BJ (cell line): ENCODE results near the gene SNX22. TPM values are rescaled to one million over a fixed set of nuclear protein-coding genes. Genes with fewer than 3 reads are reported as not detected.

Source experiments
- CTCF ChIA-PET: fragments of 350-600 bp; formaldehyde crosslinking; extraction: SDS; loops from one replicate; lab custom pipeline; 2021; ENCODE audit warnings: antibody characterized with exemption, inconsistent platforms; lab: Yijun Ruan, JAX
- POLR2A ChIA-PET: fragments of 300-600 bp; sonication (Branson Sonifier 250); formaldehyde crosslinking; extraction: SDS; loops from one replicate; lab custom pipeline; 2021; ENCODE audit warnings: antibody characterized with exemption; lab: Charles Lee
- DNase-seq: peaks from one replicate; pipeline ENCODE4 v3.0.0-alpha.2; 2011; ENCODE audit warnings: low read depth
- H3K27me3 ChIP-seq: 2 replicates; pipeline ENCODE4 v1.6.0; 2011; ENCODE audit warnings: low read length; ENCODE audit not compliant: control insufficient read depth, insufficient read depth
- H3K36me3 ChIP-seq: 2 replicates; pipeline ENCODE4 v1.5.1; 2011; ENCODE audit warnings: low read length; ENCODE audit not compliant: control insufficient read depth, insufficient read depth
- H3K4me3 ChIP-seq: 2 replicates; pipeline ENCODE4 v1.5.1; 2011; ENCODE audit warnings: low read depth, mild to moderate bottlenecking, control low read depth, low read length
- CTCF ChIP-seq: IDR thresholded peaks from 2 replicates; pipeline ENCODE4 v1.5.1; 2011; ENCODE audit warnings: low read depth, mild to moderate bottlenecking, control low read depth, inconsistent platforms, low read length, moderate library complexity; ENCODE audit not compliant: insufficient read depth
- polyA plus RNA-seq: library from polyadenylated mRNA; depleted of rRNA; stranded (reverse); fragments of >200 nt; gene quantifications from 2 replicates; pipeline ENCODE4 v1.2.3, GENCODE V29; 2011

The SNX22 gene
- polyA plus RNA-seq, 1 experiment: 0.04 TPM

DNA sequence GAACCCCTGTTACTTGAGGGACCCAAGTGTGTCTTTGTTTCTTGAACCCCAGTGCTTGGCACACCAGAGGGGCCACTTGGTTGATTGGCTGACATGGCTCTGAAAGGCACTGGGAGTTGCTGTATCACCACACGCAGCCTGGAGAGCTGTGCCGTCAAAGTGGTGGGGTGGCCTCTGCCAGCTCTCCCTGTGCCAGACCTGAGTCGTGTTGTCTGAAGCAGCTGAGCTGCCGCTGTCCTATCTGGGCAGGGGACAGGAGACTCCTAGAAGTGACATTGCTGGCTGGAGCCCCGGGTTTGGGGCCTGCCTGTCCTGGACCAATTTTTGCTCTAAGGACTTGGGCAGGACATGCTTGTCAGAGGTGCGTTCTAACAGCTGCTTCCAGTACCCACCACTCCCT, 5.5 kb upstream of the SNX22 start:
- no peak for TF ChIP-seq CTCF
- ChIA-PET CTCF (interaction anchor here (0.7 to 2.4 kb wide), 2 partner anchors 15 to 34 kb away, joined by 3 to 11 read pairs; no protein-coding TSS in a partner anchor), POLR2A (no interaction called here)
- no peak for DNase-seq
- Histone ChIP-seq H3K27me3 (no peaks in the 10 kb centered on the region), H3K4me3 (no peak overlapping the region), H3K36me3 (peaks cover 9% of the 10 kb centered on the region)

DNA sequence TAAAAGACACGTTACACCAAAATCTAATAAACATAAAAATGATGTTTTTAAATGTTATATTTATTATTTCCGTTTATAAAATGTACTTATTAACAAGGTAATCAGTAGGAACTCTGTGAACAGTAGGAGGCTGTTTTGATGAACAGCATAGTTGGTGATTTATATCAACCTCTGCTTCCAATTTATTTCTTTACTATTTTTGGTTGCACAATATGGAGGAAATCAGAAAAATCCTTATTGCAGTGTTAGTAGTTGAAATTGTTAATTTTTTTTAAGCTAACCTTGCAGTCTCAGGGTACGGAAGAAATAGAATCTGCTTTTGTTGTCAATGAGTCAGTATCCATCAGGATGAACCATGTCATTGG, 5.0 kb upstream of the SNX22 start:
- DNase-seq: no peak
- Histone ChIP-seq H3K27me3 (no peaks in the 10 kb centered on the region), H3K4me3 (no peak overlapping the region), H3K36me3 (peaks cover 6% of the 10 kb centered on the region)
- ChIA-PET POLR2A (no interaction called here), CTCF (interaction anchor here (0.7 kb wide), 1 partner anchor 34 kb away, joined by 3 read pairs; no protein-coding TSS in a partner anchor)
- TF ChIP-seq CTCF: no peak

DNA sequence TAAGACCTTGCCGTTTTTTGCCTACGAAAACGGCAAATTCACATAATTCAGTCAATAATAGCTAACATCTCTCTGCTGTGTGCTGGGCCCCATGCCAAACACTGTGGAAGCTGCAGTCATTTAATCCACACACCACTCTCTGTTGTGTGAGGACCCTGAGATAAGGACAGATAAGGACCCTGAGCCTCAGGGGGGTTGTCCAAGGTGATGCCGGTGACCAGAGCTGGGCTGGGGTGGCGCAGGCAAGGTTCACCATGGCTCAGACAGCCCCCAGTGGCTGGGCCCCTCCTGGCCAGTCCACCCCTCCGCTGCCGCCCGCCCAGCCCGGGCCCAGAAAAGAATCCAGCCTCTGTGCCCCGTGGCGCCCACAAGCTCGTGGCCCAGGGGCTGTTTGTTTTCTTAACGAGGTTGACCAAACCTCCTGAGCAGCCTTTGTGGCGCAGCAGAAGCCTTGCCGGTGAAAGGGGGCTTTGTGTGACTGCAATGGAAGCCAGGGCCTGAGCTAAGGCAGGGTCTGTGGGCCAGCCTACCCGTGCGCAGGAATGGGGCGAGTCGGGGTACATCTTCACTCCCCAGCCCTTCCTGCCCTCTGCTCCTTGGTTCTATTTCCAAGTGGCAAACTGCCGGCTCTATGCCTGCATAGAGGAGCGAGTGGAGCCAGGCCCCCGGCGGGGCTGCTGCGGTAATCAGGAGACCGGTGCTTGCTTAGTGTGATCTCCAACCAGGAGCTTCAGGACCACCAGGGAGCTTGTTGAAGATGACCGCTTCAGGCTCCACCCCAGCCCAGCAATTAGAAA, 4.4 kb upstream of the SNX22 start:
- Histone ChIP-seq H3K27me3 (no peaks in the 10 kb centered on the region; the same call in 1 of the 2 replicates), H3K4me3 (no peak overlapping the region), H3K36me3 (peaks cover 2% of the 10 kb centered on the region; the same call in 1 of the 2 replicates)
- POLR2A ChIA-PET: interaction anchor here (0.6 kb wide), 1 partner anchor 45 kb away, joined by 5 read pairs; no protein-coding TSS in a partner anchor
- no peak for DNase-seq
- CTCF ChIA-PET: interaction anchor here (0.8 to 1.2 kb wide), 2 partner anchors 10 to 16 kb away, joined by 3 read pairs; partner anchors contain the start of gene PPIB
- TF ChIP-seq CTCF: no peak

GRCh38 chr15:64148168-64148567, 3.4 kb upstream of the SNX22 start:
- TF ChIP-seq CTCF: no peak
- no peak for DNase-seq
- POLR2A ChIA-PET: no interaction called here
- Histone ChIP-seq H3K36me3 (no peaks in the 10 kb centered on the region; the same call in 1 of the 2 replicates), H3K4me3 (no peak overlapping the region), H3K27me3 (peaks cover 5% of the 10 kb centered on the region)
- CTCF ChIA-PET: interaction anchor here (0.8 to 1.2 kb wide), 3 partner anchors 9 to 16 kb away, joined by 3 read pairs; partner anchors contain the start of gene PPIB

DNA sequence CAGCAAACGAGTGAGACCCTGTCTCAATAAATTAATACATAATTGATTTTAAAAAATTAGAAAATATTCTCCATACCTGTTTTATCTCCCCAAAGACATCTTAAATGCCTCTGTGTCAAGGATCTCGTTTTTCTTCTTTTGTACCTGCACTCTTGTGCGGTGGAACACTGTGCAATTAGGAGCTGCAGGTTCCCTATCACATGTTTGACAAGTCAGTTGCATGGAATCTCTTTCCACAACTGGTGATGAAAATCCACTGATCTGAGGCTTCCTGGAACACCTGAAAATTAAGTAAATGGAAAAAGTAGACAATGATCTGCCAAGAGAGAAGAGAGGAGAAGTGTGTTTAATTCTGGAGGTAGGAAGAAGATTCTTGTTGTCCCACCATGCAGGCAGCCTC, 3.0 kb upstream of the SNX22 start:
- no peak for TF ChIP-seq CTCF
- CTCF ChIA-PET: interaction anchor here (1.0 to 1.2 kb wide), 2 partner anchors 14 to 17 kb away, joined by 3 read pairs; partner anchors contain the start of gene PPIB
- Histone ChIP-seq H3K36me3 (no peaks in the 10 kb centered on the region; the same call in 1 of the 2 replicates), H3K4me3 (no peak overlapping the region), H3K27me3 (peaks cover 5% of the 10 kb centered on the region)
- no peak for DNase-seq
- POLR2A ChIA-PET: no interaction called here
